T-helper 2 cell treated with Interferon-gamma antibody and Interleukin-4, amounts not matched to agents 5 μg/mL and 100 μg/mL, for 36 hours (primary cell): ENCODE results near the gene MYL12B.
"Not testable (repeated sequence)": the region's sequence is repeated elsewhere in the genome, so short reads cannot be mapped to it uniquely, and the experiment has no call there.

Experiments
- DNase-seq: peaks from one replicate; pipeline ENCODE4 v3.0.0; 2021; ENCODE audit warnings: low spot score
- H3K27ac Mint-ChIP-seq: one replicate; pipeline ENCODE4 v1.8.0; 2021; ENCODE audit warnings: mild to moderate bottlenecking, mixed read lengths
- H3K27me3 Mint-ChIP-seq: one replicate; pipeline ENCODE4 v1.8.0; 2021; ENCODE audit warnings: low read depth, mixed read lengths
- H3K36me3 Mint-ChIP-seq: one replicate; pipeline ENCODE4 v1.8.0; 2021; ENCODE audit warnings: low read depth, mixed read lengths
- H3K4me1 Mint-ChIP-seq: one replicate; pipeline ENCODE4 v1.8.0; 2021; ENCODE audit warnings: low read depth, mixed read lengths
- H3K4me3 Mint-ChIP-seq: one replicate; pipeline ENCODE4 v1.8.0; 2022; ENCODE audit warnings: mild to moderate bottlenecking, moderate library complexity, mixed read lengths
- H3K9me3 Mint-ChIP-seq: one replicate; pipeline ENCODE4 v1.8.0; 2021; ENCODE audit warnings: mixed read lengths

The MYL12B gene

DNA sequence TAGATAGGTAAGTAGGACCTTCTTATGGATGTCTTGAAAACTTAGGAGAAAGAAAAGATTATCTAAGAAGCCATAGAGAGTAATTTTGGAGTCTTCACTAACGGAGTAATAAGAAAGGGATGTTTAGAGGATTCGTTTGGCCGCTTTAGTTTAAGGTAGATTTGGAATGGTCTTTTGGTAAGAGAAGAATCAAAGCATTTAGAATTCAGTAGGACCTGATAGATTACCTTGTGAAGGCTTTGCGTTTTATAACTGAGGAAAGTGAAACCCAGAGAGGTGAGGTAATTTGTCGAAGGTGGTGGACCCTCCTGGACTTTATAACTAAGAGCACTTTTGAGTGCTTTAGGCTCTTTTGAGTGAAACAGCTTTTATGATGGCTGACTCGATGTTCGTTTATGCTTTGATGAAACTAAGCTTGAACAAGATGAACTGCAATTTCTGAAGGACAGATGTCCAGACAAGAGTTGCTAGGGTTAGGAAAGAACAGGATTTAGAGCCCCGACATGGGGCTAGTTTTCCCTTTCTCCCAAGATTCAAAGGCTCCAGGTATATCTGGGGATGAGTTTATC is 1.3 kb downstream of the MYL12B start:
- no peaks in the 10 kb centered on the region for H3K27me3 Mint-ChIP-seq
- no peak for DNase-seq
- no peaks in the 10 kb centered on the region for H3K9me3 Mint-ChIP-seq
- H3K27ac Mint-ChIP-seq = peak overlapping the region; percentile 80
- peak overlapping the region; percentile 92 for H3K4me3 Mint-ChIP-seq
- H3K36me3 Mint-ChIP-seq = peaks cover 36% of the 10 kb centered on the region
- peaks cover 74% of the 10 kb centered on the region for H3K4me1 Mint-ChIP-seq

DNA sequence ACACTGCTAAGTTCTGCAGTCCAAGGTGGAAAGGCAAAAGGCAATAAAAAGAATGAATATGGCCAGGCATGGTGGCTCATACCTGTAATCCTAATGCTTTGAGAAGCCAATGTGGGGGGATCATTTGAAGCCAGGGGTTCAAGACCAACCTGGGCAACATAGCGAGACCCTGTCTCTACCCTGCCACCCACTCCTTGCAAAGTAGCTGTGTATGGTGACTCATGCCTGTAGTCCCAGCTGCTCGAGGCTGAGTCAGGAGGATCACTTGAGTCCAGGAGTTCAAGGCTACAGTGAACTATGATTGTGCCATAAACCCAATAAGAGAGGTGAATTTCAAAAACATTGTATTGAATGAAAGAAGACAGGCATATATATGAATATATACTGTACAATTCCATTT is 2.4 kb downstream of the MYL12B start:
- Mint-ChIP-seq H3K27me3 (no peaks in the 10 kb centered on the region), H3K4me3 (peak overlapping the region; percentile 41), H3K36me3 (peaks cover 36% of the 10 kb centered on the region), H3K27ac (peak overlapping the region; percentile 37), H3K9me3 (no peaks in the 10 kb centered on the region), H3K4me1 (peaks cover 73% of the 10 kb centered on the region)
- no peak for DNase-seq

DNA sequence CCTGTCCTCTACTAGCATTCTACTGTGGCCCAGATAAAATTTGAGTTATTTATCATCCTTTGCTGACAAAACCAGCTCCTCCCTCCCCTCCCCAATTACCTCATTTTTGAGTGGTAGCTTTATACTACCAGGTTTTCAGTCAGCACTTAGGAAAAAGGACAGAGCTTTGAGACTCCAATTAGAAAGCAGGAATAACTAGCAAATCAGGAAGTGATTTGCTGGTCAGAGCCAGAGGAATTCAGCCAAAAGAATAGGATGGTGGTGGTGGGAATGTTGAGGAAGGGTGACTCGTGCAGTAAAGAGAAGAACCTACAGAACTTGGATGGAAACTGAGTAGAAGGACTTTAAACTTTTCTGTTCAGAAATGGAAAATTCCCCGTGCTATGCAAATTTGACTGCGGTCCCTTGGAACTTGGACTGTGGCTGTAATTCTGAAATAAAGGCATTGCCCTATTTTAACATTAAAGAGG is 3.7 kb downstream of the MYL12B start:
- Mint-ChIP-seq H3K27ac (no peak overlapping the region), H3K36me3 (peaks cover 36% of the 10 kb centered on the region)
- DNase-seq = no peak

DNA sequence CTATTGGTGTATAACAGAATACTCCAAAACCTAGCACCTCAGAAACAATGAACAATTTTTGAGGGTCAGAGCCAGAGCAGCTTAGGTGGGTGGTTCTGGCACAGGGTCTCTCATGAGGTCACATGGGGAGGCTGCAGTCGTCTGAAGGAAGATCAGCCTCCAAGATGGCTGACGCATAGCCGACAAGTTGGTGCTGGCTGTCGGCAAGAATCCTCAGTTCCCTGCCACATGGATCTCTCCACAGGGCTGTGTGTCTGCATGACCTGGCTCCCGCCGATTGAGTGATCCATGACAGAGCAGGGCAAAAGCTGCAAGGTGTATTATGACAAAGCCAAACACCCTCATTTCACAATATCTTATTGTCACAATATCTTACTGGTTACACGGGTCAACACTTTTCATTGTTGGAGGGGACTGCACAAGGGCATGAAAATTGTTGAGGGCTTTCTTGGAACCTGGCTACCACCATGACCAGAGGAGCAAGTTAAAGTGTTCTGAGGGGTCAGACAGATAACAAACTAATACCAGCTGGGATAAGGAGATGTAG is 4.2 kb downstream of the MYL12B start:
- Mint-ChIP-seq H3K4me1 (peaks cover 67% of the 10 kb centered on the region), H3K4me3 (peak overlapping the region; percentile 2), H3K27me3 (no peaks in the 10 kb centered on the region), H3K9me3 (no peaks in the 10 kb centered on the region), H3K36me3 (peaks cover 32% of the 10 kb centered on the region), H3K27ac (peak overlapping the region; percentile 58)
- DNase-seq = no peak

More for the DNA sequence above, 3.7 kb downstream of the MYL12B start:
- peak overlapping the region; percentile 22 for H3K4me3 Mint-ChIP-seq
- no peaks in the 10 kb centered on the region for H3K9me3 Mint-ChIP-seq
- no peaks in the 10 kb centered on the region for H3K27me3 Mint-ChIP-seq
- peaks cover 70% of the 10 kb centered on the region for H3K4me1 Mint-ChIP-seq

DNA sequence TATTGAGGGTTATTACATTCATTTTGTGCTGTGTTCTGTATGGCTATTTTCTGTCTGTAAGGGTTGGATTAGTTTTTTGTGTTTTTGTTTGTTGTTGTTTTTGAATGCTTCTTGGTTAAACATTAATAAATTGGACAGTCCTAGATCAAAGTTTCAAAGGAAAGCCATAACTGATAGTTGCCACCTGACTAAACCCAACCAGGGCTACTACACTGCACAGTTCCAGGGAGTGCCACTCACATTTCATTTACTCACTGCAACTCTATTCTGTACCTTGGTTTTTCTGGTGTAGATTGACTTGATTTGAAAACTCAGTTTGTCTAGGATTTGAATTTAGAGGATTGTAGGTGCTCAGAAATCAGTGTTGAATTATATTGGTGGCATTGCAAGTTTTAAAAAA is 6.4 kb downstream of the MYL12B start:
- H3K4me1 Mint-ChIP-seq = peaks cover 66% of the 10 kb centered on the region
- no peaks in the 10 kb centered on the region for H3K27me3 Mint-ChIP-seq
- no peak overlapping the region for H3K27ac Mint-ChIP-seq
- peaks cover 30% of the 10 kb centered on the region for H3K36me3 Mint-ChIP-seq
- no peaks in the 10 kb centered on the region for H3K9me3 Mint-ChIP-seq
- no peak for DNase-seq
- H3K4me3 Mint-ChIP-seq = no peak overlapping the region

DNA sequence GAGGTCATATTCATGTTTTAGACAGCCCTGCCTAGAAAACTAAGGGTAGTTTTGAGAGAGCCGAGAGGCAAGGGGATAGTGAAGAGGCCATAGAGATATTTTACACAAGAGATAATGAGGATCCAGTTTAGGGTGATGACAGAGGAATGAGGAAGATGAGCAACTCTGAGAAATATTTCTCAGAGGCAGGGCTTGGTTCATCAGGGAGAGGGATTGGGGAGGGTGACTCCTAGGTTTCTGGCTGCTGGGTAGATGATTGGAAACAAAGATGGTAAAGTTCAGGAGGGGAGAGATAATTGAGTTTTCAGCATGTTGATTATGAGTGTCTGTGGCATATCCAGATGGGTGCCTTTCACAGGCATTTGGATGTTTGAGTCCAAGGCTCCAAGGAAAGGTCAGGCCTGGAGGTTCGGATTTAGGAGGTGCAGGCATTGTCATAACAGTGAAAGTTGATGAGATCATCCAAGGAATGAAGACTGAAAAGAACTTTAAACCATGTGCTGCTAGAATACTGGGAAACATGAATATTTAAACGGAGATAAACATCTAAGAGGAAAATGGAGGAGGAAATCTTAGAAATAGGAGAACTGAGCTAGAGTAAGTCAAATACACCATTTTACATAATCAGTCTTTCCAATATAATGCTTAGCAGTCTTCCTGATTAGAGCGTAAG is 7.4 kb downstream of the MYL12B start:
- Mint-ChIP-seq H3K27me3 (no peaks in the 10 kb centered on the region), H3K4me1 (peaks cover 56% of the 10 kb centered on the region), H3K36me3 (peaks cover 33% of the 10 kb centered on the region), H3K9me3 (no peaks in the 10 kb centered on the region), H3K4me3 (peak overlapping the region; percentile 0), H3K27ac (peak overlapping the region; percentile 55)
- DNase-seq = no peak

DNA sequence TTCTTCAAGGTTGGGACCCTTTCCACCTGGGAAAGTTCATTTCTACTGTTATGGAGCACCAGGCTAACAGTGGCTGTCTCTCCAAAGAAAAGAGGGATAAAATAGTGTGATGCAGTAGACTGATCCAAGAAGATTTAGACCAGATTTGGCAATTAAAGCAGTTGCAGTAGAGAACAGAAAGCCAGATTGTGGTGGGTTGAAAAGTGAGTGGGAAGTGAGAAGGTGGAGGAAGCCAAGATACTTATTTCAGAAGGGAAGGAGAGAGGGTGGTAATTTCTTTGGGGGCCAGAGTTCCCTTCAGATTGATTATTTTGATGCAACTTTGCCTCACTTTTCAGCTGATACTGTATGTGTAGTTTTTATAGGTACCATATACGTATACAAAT is 8.0 kb downstream of the MYL12B start:
- DNase-seq = no peak
- peaks cover 35% of the 10 kb centered on the region for H3K36me3 Mint-ChIP-seq
- peaks cover 51% of the 10 kb centered on the region for H3K4me1 Mint-ChIP-seq
- no peak overlapping the region for H3K27ac Mint-ChIP-seq
- no peak overlapping the region for H3K4me3 Mint-ChIP-seq
- H3K27me3 Mint-ChIP-seq = no peaks in the 10 kb centered on the region
- H3K9me3 Mint-ChIP-seq = no peaks in the 10 kb centered on the region

DNA sequence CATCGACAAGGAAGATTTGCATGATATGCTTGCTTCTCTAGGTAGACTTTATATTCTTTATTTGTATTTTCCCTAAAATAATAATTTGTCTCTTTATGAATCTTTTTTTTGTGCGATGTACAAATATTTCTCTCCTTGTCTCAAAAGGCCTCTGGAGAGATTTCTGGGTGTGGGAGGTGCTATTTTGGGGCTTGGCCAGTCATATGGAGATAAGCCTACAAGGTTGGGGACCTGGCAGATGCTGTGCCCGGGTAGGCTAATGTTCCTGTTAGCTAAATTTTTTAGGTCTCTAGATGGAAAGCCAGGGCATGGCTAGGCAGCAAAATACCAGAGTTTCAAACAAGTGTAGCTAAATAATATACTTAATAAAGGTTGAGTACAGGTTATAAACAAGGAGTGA is 11.1 kb downstream of the MYL12B start:
- Mint-ChIP-seq H3K27me3 (no peaks in the 10 kb centered on the region), H3K36me3 (peaks cover 44% of the 10 kb centered on the region), H3K27ac (no peak overlapping the region), H3K4me3 (no peak overlapping the region), H3K9me3 (no peaks in the 10 kb centered on the region), H3K4me1 (peaks cover 28% of the 10 kb centered on the region)
- DNase-seq = no peak

DNA sequence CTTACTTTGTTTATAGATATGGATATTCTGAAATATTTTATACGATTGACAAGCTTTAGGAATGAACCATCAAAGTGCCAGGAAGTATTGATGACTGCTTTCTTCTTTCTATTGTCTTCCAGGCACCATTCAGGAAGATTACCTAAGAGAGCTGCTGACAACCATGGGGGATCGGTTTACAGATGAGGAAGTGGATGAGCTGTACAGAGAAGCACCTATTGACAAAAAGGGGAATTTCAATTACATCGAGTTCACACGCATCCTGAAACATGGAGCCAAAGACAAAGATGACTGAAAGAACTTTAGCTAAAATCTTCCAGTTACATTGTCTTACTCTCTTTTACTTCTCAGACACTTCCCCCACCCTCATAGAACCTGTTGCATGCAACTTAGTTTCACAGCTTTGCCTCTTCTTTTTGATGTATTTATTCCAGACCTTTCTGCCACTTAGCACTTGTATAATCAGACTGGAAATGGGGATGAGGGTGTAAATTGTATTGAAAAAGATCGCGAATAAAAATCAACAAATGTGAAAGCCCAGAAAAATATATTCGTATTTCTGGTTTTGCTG is 15.8 kb downstream of the MYL12B start:
- H3K27ac Mint-ChIP-seq, H3K4me3 Mint-ChIP-seq, H3K27me3 Mint-ChIP-seq, H3K9me3 Mint-ChIP-seq, DNase-seq, H3K4me1 Mint-ChIP-seq: not testable (repeated sequence)
- H3K36me3 Mint-ChIP-seq = peaks cover 46% of the 10 kb centered on the region

DNA sequence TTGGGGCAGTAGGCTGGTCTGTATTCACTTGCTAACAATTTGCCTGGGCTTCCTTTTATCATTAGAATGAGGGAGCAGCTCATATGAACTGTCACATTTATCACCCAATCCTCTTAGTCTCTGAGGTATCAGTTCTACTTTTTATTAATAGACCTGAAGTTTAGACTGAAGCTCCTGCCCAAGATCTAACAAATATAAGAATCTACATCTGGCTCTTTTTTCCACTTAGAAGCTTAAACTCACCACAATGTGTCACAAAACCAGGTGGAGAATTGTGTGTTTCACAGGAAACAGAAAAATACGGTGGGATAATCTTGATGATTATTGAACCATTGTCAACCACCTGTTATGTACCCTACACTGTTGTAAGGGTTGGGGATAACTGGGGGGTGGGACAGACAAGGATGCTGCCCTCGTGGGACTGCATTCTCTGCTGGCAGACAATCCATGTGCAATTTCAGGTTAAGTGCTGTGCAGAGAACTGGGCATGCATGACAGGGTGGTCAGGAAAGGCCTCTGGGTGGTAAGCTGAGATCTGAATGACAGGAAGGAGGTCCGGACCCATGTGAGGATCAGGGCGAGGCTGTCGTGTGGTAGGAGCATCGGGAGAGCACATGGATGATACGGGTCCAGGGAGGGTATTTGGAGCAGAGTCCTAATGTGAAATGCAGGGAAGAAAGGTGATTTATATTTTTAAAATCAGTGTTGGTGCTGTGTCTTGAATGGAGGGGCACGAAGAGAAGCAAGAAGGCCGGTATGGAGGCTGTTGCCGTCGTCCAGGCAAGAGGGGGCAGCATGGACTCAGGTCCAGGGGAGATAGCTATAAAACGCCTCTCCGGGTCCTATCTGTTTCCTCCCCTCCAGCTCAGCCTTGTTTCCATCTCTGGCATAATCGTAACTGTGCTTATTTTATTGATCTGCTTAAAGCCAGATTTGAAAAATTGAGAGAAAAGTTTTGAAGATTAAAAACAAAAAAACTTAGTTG is 17.6 kb downstream of the MYL12B start:
- Mint-ChIP-seq H3K4me1 (peaks cover 2% of the 10 kb centered on the region), H3K4me3 (no peak overlapping the region), H3K27me3 (no peaks in the 10 kb centered on the region), H3K27ac (peak overlapping the region; percentile 38), H3K36me3 (peaks cover 33% of the 10 kb centered on the region), H3K9me3 (no peaks in the 10 kb centered on the region)
- no peak for DNase-seq

DNA sequence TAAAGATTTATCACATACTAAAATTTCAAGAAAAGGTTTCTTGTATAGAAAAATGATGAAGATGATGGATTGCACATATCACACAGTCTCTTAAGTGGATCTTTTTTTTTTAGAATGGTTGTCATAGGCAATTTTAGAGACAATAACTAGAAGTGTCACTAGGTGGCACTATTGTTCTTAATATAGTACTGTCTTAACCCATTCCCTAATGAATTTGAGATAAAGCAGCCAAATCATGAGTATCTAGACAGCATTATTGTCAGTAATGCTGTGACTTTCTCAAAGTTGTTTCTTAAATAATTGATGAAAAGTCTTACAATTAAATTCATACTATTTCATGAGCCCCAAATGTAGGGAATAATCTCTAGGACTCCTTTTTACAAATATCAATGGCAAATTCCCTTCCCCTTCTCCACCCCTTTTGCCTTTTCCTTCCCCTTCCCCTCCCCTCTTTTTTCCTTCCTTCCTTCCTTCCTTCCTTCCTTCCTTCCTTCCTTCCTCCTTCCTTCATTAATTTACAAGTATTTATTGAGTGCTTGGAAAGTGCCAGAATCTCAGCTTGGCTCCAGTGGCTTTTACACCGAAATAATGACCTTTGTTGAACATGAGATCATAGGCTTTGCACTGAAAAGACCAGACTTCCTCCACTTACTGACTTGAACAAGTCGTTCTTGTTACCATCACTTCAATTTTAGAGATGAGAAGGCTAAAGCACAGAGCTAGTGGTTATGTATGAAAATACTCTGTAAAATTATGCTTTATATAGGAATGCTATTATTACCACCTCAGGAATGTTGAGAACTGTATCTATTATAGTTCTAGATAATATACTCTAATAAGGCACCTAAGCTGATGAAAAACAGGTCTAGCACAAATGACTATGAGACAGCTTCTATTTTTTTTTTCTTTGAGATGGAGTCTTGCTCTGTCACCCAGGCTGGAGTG is 19.8 kb downstream of the MYL12B start:
- no peak for DNase-seq
- H3K4me3 Mint-ChIP-seq = no peak overlapping the region
- peaks cover 19% of the 10 kb centered on the region for H3K36me3 Mint-ChIP-seq
- H3K9me3 Mint-ChIP-seq = no peaks in the 10 kb centered on the region
- H3K27ac Mint-ChIP-seq = no peak overlapping the region
- no peaks in the 10 kb centered on the region for H3K27me3 Mint-ChIP-seq
- H3K4me1 Mint-ChIP-seq = peaks cover 2% of the 10 kb centered on the region

DNA sequence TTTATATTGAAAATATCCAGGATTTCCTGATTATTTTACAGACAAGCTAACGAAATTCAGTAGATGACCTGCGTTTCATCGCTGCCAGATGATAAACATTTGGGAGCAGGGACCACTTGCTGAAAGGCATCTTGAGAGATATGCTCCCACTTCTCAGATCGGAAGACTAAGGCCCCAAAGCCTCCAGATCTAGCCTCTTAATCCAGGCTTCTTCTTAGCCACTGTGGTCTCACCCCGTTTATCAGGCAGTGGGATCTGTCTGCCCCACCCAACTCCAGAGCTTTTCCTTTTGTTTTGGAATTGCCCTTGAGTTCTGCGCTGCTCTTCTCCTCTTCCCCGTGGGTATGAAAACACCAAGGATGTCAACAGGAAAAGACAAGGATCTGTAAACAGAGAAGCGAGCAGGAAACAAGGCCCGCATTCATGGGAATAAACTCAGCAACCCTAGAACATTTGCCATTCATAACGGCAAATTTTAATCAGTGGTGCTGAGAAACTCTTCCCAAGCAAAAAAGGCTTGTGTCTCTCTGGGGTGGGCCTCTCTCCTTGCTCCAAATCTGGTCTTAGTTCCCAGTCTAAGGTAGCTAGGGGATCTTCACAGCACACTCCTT is 21.4 kb downstream of the MYL12B start:
- no peak for DNase-seq
- no peaks in the 10 kb centered on the region for H3K9me3 Mint-ChIP-seq
- peaks cover 9% of the 10 kb centered on the region for H3K36me3 Mint-ChIP-seq
- peaks cover 3% of the 10 kb centered on the region for H3K27me3 Mint-ChIP-seq
- H3K27ac Mint-ChIP-seq = no peak overlapping the region
- H3K4me3 Mint-ChIP-seq = no peak overlapping the region
- H3K4me1 Mint-ChIP-seq = peaks cover 2% of the 10 kb centered on the region
